Esophagus muscularis mucosa (tissue), 4 donors: ENCODE results near the gene CYB5R2.

Experiments
- EP300 ChIP-seq: sonication (generic); formaldehyde crosslinking; IDR thresholded peaks from one replicate; pipeline ENCODE4 v1.6.1; 2017; ENCODE audit warnings: antibody characterized with exemption
- POLR2A ChIP-seq: fragments of 450-650 bp; IDR thresholded peaks from one replicate; pipeline ENCODE4 v1.6.1; 2017; ENCODE audit warnings: antibody characterized with exemption, moderate library complexity, mild to moderate bottlenecking, low read depth
- POLR2AphosphoS5 ChIP-seq, 2 donors: sonication (generic); formaldehyde crosslinking; IDR thresholded peaks; one replicate each; pipeline ENCODE4 v1.6.1; 2017; ENCODE audit warnings: antibody characterized with exemption in 2 of 2
- TF ChIP-seq, protein P1 (sequence below), 3 experiments: fragments of 200-600 bp in 2 of 3; fragments of 450-650 bp in 1 of 3; sonication (generic) in 2 of 3; IDR thresholded peaks; one replicate each; pipeline ENCODE4 v1.5.1; 2017 to 2019; ENCODE audit warnings: antibody characterized with exemption in 3 of 3, mild to moderate bottlenecking in 2 of 3, moderate library complexity in 1 of 3

DNA sequence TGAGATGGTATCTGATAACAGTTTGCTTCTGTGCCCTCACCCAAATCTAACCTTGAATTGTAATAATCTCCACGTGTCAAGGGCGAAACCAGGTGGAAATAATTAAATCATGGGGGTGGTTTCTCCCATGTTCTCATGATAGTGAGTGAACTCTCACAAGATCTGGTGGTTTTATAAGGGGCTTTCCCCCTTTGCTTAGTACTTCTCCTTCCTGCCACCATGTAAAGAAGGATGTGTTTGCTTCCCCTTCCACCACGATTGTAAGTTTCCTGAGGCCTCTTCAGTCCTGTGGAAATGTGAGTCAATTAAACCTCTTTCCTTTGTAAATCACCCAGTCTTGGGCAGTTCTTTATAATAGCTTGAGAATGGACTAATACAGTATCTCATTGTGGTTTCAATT lies 41.5 kb upstream of the CYB5R2 start:
- TF ChIP-seq POLR2A (no peak), EP300 (no peak), POLR2AphosphoS5 (IDR thresholded peaks at IDR 0.05) (no peak)
- TF ChIP-seq, protein P1, sequence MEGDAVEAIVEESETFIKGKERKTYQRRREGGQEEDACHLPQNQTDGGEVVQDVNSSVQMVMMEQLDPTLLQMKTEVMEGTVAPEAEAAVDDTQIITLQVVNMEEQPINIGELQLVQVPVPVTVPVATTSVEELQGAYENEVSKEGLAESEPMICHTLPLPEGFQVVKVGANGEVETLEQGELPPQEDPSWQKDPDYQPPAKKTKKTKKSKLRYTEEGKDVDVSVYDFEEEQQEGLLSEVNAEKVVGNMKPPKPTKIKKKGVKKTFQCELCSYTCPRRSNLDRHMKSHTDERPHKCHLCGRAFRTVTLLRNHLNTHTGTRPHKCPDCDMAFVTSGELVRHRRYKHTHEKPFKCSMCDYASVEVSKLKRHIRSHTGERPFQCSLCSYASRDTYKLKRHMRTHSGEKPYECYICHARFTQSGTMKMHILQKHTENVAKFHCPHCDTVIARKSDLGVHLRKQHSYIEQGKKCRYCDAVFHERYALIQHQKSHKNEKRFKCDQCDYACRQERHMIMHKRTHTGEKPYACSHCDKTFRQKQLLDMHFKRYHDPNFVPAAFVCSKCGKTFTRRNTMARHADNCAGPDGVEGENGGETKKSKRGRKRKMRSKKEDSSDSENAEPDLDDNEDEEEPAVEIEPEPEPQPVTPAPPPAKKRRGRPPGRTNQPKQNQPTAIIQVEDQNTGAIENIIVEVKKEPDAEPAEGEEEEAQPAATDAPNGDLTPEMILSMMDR (IDR thresholded peaks at IDR 0.05) = no peak
